ENCODE results near the gene UMOD.

The UMOD gene

DNA sequence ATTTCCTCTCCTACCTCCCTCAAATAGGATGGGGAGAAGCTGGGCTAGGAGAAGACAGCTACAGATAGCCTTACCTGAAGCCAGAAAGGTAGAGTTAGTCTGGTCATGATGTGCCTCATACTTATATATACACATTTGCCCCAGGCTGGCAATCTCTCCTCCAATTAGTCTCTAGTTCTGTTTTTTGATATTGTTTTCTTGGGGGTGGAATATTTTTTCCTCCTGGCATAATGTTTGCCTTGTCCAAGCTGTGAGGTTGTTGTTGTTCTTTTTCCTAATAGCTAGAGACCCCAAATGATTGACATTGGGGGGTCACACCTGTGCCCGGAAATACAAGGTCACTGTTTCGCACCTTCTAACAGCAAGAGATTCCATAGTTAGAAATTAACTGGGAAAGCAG lies at the start of gene UMOD:
TSS of gene UMOD (minus strand) at position 101 of the 400 bp plus-strand sequence. CDS start 1,978 bp downstream, outside the sequence.
- TF ChIP-seq, protein P1, sequence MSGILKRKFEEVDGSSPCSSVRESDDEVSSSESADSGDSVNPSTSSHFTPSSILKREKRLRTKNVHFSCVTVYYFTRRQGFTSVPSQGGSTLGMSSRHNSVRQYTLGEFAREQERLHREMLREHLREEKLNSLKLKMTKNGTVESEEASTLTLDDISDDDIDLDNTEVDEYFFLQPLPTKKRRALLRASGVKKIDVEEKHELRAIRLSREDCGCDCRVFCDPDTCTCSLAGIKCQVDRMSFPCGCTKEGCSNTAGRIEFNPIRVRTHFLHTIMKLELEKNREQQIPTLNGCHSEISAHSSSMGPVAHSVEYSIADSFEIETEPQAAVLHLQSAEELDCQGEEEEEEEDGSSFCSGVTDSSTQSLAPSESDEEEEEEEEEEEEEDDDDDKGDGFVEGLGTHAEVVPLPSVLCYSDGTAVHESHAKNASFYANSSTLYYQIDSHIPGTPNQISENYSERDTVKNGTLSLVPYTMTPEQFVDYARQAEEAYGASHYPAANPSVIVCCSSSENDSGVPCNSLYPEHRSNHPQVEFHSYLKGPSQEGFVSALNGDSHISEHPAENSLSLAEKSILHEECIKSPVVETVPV (CRISPR knock-in tag; IDR thresholded peaks at IDR 0.05) = no peak
- no peak for TF ChIP-seq ZFP3 (CRISPR knock-in tag; IDR thresholded peaks at IDR 0.05)
- TF ChIP-seq, protein P2, sequence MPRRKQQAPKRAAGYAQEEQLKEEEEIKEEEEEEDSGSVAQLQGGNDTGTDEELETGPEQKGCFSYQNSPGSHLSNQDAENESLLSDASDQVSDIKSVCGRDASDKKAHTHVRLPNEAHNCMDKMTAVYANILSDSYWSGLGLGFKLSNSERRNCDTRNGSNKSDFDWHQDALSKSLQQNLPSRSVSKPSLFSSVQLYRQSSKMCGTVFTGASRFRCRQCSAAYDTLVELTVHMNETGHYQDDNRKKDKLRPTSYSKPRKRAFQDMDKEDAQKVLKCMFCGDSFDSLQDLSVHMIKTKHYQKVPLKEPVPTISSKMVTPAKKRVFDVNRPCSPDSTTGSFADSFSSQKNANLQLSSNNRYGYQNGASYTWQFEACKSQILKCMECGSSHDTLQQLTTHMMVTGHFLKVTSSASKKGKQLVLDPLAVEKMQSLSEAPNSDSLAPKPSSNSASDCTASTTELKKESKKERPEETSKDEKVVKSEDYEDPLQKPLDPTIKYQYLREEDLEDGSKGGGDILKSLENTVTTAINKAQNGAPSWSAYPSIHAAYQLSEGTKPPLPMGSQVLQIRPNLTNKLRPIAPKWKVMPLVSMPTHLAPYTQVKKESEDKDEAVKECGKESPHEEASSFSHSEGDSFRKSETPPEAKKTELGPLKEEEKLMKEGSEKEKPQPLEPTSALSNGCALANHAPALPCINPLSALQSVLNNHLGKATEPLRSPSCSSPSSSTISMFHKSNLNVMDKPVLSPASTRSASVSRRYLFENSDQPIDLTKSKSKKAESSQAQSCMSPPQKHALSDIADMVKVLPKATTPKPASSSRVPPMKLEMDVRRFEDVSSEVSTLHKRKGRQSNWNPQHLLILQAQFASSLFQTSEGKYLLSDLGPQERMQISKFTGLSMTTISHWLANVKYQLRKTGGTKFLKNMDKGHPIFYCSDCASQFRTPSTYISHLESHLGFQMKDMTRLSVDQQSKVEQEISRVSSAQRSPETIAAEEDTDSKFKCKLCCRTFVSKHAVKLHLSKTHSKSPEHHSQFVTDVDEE (CRISPR knock-in tag; IDR thresholded peaks at IDR 0.05) = no peak
- no peak for TF ChIP-seq ZC3H10 (CRISPR knock-in tag; IDR thresholded peaks at IDR 0.05)
- TF ChIP-seq ESRRG (CRISPR knock-in tag; IDR thresholded peaks at IDR 0.05) = no peak
- no peak for TF ChIP-seq ZFP30 (CRISPR knock-in tag; IDR thresholded peaks at IDR 0.05)
- no peak for TF ChIP-seq TOX (CRISPR knock-in tag; IDR thresholded peaks at IDR 0.05; ENCODE audit: borderline replicate concordance)
- TF ChIP-seq ZNF8 (CRISPR knock-in tag; IDR thresholded peaks at IDR 0.05) = no peak
- TF ChIP-seq, protein P3, sequence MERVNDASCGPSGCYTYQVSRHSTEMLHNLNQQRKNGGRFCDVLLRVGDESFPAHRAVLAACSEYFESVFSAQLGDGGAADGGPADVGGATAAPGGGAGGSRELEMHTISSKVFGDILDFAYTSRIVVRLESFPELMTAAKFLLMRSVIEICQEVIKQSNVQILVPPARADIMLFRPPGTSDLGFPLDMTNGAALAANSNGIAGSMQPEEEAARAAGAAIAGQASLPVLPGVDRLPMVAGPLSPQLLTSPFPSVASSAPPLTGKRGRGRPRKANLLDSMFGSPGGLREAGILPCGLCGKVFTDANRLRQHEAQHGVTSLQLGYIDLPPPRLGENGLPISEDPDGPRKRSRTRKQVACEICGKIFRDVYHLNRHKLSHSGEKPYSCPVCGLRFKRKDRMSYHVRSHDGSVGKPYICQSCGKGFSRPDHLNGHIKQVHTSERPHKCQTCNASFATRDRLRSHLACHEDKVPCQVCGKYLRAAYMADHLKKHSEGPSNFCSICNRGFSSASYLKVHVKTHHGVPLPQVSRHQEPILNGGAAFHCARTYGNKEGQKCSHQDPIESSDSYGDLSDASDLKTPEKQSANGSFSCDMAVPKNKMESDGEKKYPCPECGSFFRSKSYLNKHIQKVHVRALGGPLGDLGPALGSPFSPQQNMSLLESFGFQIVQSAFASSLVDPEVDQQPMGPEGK (CRISPR knock-in tag; IDR thresholded peaks at IDR 0.05; ENCODE audit: borderline replicate concordance) = no peak
- TF ChIP-seq OSR1 (CRISPR knock-in tag; IDR thresholded peaks at IDR 0.05) = no peak
- TF ChIP-seq, protein P4, sequence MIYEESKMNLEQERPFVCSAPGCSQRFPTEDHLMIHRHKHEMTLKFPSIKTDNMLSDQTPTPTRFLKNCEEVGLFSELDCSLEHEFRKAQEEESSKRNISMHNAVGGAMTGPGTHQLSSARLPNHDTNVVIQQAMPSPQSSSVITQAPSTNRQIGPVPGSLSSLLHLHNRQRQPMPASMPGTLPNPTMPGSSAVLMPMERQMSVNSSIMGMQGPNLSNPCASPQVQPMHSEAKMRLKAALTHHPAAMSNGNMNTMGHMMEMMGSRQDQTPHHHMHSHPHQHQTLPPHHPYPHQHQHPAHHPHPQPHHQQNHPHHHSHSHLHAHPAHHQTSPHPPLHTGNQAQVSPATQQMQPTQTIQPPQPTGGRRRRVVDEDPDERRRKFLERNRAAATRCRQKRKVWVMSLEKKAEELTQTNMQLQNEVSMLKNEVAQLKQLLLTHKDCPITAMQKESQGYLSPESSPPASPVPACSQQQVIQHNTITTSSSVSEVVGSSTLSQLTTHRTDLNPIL (CRISPR knock-in tag; IDR thresholded peaks at IDR 0.05; ENCODE audit: low read depth) = no peak
- no peak for TF ChIP-seq ISL1 (CRISPR knock-in tag; IDR thresholded peaks at IDR 0.05)
- TF ChIP-seq ZNF565 (CRISPR knock-in tag; conservative IDR thresholded peaks at IDR 0.05; ENCODE audit: low read depth) = no peak
- ATAC-seq = no peak

DNA sequence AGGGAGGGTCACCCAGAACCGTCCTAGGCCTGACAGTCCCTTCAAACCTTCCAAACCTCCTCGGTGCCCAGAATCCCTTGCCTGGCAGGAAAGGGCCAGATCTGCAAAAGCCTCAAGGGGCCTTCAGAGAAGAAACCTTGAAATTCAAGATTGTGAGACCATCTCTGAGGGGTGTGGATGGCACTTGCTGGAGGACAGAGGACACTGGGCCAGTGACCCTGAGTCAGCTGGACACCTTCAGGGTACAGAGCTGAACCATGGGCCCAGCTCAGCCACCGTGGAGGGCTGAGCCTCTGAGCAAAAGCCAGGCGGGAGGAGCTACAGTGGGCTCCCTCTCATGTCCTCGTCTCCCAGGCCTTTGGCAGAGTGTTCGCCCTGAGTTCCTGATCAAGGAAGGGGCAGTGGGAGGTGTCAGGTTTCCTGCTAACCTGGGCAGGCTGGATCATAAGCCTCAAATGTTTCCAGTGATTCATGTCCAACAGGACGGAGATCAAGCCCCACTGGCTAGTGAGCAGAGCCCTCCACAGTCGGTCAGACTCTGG lies 49.0 kb upstream of the UMOD start:
- no peak for ATAC-seq
- TF ChIP-seq TCF4 (CRISPR knock-in tag; IDR thresholded peaks at IDR 0.05; ENCODE audit: borderline replicate concordance) (no peak), ZNF70 (CRISPR knock-in tag; IDR thresholded peaks at IDR 0.05) (no peak)

DNA sequence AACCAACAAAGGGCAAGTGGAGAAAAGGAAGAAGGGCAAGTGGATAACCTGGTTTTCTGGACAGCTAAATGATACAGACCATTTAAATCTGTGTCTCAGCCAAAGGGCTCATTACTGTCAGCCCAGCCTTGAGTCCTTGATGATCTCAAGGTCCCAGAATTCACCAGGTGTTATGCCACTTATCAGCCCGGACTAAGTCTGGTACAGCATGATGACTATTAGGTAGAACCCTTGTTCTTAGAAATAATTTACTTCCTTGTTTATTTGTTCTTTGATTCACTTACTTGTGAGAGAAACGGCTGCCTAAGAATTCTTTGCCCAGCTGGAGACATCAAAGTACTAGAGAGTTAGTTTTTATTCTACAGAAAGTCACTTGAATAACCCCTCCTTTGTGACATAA lies 48.6 kb upstream of the UMOD start:
- TF ChIP-seq PPARA (CRISPR knock-in tag; IDR thresholded peaks at IDR 0.05; ENCODE audit: borderline replicate concordance) (no peak), ESRRG (CRISPR knock-in tag; IDR thresholded peaks at IDR 0.05) (no peak), ISL1 (CRISPR knock-in tag; IDR thresholded peaks at IDR 0.05) (no peak)
- ATAC-seq = no peak

DNA sequence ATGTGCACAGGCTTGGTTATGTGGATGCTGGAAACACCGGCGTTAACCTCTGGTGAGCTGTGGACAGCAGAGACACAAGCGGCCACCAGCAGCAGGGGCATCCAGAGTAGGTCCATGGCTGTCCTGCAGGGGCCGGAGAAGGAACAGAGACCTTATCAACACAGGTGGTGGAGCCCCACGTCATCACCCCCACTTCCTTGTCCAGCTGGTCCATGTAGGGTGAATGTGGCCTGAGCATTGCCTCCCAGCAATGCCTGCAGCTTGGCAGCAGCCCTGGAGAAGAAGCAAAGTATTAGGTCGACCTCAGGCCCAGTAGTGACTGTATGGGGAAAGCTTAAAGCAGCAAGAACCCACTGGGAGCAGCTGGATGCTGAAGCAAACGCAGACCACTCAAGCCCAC lies 46.7 kb upstream of the UMOD start:
- no peak for ATAC-seq
- no peak for TF ChIP-seq SNAI2 (CRISPR knock-in tag; IDR thresholded peaks at IDR 0.05)

DNA sequence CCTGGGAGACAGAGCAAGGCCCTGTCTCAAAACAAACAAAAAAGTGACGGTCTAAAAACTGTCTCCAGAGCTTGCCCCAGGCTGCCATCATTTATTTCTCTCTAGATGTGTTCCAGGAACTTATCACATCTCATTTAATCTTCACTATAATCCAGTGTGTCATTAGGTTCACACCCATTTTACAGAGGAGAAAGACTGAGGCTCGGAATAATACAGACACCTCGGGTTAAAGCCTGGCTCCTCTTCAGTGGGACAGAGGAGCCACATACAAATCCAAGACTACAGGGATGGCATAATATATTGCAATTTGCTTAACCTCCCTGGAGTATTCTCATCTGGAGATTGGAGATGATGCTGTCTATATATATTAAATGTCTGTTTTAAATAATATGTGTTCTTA lies 46.1 kb upstream of the UMOD start:
- no peak for ATAC-seq
- TF ChIP-seq BACH2 (CRISPR knock-in tag; IDR thresholded peaks at IDR 0.05; ENCODE audit: borderline replicate concordance) (no peak), ZFP3 (CRISPR knock-in tag; IDR thresholded peaks at IDR 0.05) (no peak), ZFP30 (CRISPR knock-in tag; IDR thresholded peaks at IDR 0.05) (no peak), ZNF565 (CRISPR knock-in tag; conservative IDR thresholded peaks at IDR 0.05; ENCODE audit: low read depth) (no peak), SNAI2 (CRISPR knock-in tag; IDR thresholded peaks at IDR 0.05) (no peak)
- TF ChIP-seq, protein P2 (CRISPR knock-in tag; IDR thresholded peaks at IDR 0.05) = no peak
- TF ChIP-seq, protein P3 (CRISPR knock-in tag; IDR thresholded peaks at IDR 0.05; ENCODE audit: borderline replicate concordance) = no peak
